HepG2 (cell line): ENCODE results near the gene C2orf49.

Experiments
- HDAC1 ChIP-seq: sonication (generic); formaldehyde crosslinking; IDR thresholded peaks from 2 replicates; pipeline ENCODE4 v1.5.1; 2020; ENCODE audit warnings: mild to moderate bottlenecking, missing genetic modification reagents
- HMGA1 ChIP-seq: sonication (generic); formaldehyde crosslinking; conservative IDR thresholded peaks from 2 replicates; pipeline ENCODE4 v1.4.0; 2020; ENCODE audit warnings: missing genetic modification reagents
- JUNB ChIP-seq: sonication (generic); formaldehyde crosslinking; IDR thresholded peaks from 2 replicates; pipeline ENCODE4 v1.8.0; 2022; ENCODE audit warnings: missing genetic modification reagents, mild to moderate bottlenecking, borderline replicate concordance
- KDM1A ChIP-seq: IDR thresholded peaks from 2 replicates; pipeline ENCODE4 v1.6.1; 2016; ENCODE audit warnings: missing compliant biosample characterization
- POLR2A ChIP-seq, 2 experiments: IDR thresholded peaks; 2 replicates each; pipeline ENCODE4 v1.6.1; 2011; ENCODE audit warnings: low read depth in 2 of 2, low read length in 2 of 2, mild to moderate bottlenecking in 1 of 2, moderate library complexity in 1 of 2; ENCODE audit not compliant: insufficient read depth in 1 of 2
- POLR2G ChIP-seq: fragments of 200-400 bp; formaldehyde crosslinking; IDR thresholded peaks from 2 replicates; pipeline ENCODE4 v1.6.1; 2018; ENCODE audit warnings: mild to moderate bottlenecking, low read depth, low read length, moderate library complexity
- PPARG ChIP-seq: conservative IDR thresholded peaks from 2 replicates; pipeline ENCODE4 v1.6.1; 2016; ENCODE audit warnings: missing biosample characterization, missing genetic modification reagents
- SRF ChIP-seq: IDR thresholded peaks from 2 replicates; pipeline ENCODE4 v1.6.1; 2011; ENCODE audit warnings: mild to moderate bottlenecking, low read depth, low read length, moderate library complexity
- TF ChIP-seq, protein P1 (sequence below): sonication (generic); formaldehyde crosslinking; IDR thresholded peaks from 2 replicates; pipeline ENCODE4 v1.4.0; 2020; ENCODE audit warnings: missing genetic modification reagents
- TF ChIP-seq, protein P2 (sequence below): sonication (generic); formaldehyde crosslinking; IDR thresholded peaks from 2 replicates; pipeline ENCODE4 v1.8.0; 2022; ENCODE audit warnings: low read depth, missing genetic modification reagents
- TF ChIP-seq, protein P3 (sequence below): sonication (generic); formaldehyde crosslinking; IDR thresholded peaks from 2 replicates; pipeline ENCODE4 v1.4.0; 2020; ENCODE audit warnings: missing genetic modification reagents

DNA sequence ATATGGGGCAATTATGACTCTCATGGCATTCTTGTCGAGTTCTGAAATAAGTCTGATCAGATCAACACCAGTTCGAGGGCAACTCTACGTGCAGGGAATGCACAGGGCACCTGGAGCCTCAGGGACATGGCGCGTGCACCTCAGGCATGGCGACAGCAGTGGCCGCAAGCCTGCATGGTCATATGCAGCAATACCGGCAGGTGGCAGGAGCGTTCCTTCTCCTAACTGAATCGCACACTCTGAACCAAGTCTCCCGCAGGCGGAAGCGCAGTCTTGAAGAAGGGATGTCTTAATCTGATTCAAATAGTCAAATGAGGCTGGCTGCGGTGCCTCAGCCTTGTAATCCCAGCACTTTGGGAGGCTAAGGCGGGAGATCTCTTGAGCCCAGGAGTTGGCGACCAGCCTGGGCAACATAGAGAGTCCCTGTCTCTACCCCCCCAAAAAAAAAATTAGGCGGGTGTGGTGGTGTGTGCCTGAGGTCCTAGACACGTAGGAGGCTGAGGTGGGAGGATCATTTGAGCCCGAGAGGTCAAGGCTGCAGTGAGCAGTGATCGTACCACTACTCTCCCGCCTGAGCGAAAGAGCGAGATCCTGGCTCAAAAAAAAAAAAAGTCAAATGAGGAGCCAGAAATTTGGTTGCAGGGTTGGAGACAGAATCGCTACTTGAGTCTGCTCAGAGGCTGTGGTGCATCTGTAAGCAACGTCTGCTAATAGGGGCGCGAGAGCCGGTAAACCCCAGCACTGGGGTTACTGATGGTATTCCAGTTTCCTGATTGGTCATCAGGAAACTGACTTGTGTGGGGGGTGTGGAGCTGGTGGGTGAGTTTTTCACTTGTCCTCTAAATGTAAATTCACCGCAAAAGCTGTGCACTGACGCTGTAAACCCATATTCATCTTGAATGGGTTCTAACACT lies 32.7 kb downstream of the C2orf49 start:
- TF ChIP-seq KDM1A (CRISPR knock-in tag) = no peak
- TF ChIP-seq, protein P1, sequence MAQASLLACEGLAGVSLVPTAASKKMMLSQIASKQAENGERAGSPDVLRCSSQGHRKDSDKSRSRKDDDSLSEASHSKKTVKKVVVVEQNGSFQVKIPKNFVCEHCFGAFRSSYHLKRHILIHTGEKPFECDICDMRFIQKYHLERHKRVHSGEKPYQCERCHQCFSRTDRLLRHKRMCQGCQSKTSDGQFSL (CRISPR knock-in tag) = no peak
- TF ChIP-seq, protein P2, sequence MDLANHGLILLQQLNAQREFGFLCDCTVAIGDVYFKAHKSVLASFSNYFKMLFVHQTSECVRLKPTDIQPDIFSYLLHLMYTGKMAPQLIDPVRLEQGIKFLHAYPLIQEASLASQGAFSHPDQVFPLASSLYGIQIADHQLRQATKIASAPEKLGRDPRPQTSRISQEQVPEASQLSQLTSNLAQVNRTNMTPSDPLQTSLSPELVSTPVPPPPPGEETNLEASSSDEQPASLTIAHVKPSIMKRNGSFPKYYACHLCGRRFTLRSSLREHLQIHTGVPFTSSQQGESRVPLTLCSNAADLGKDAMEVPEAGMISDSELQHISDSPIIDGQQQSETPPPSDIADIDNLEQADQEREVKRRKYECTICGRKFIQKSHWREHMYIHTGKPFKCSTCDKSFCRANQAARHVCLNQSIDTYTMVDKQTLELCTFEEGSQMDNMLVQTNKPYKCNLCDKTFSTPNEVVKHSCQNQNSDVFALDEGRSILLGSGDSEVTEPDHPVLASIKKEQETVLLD (CRISPR knock-in tag) = no peak
- no peak for TF ChIP-seq PPARG (CRISPR knock-in tag)
- TF ChIP-seq JUNB (CRISPR knock-in tag) = no peak
- TF ChIP-seq HMGA1 (CRISPR knock-in tag) = no peak
- no peak for TF ChIP-seq POLR2A (IDR thresholded peaks at IDR 0.05; ENCODE audit: insufficient read depth in 1 of 2, low read depth in 2 of 2, low read length in 2 of 2)
- TF ChIP-seq, protein P3, sequence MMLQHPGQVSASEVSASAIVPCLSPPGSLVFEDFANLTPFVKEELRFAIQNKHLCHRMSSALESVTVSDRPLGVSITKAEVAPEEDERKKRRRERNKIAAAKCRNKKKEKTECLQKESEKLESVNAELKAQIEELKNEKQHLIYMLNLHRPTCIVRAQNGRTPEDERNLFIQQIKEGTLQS (CRISPR knock-in tag) = no peak
- TF ChIP-seq HDAC1 = no peak
- TF ChIP-seq SRF = no peak
- no peak for TF ChIP-seq POLR2G
